Thoracic aorta (tissue), 2 donors: Measurements from ENCODE around the gene NWD2. TPM values are rescaled to one million over a fixed set of nuclear protein-coding genes. Genes with fewer than 3 reads are reported as not detected.

Source experiments
- ATAC-seq: fragments of 150-250 bp; one replicate; pipeline ENCODE4 v1.8.0; 2017; ENCODE audit warnings: low read depth; ENCODE audit not compliant: insufficient number of reproducible peaks, low FRiP score
- DNase-seq: peaks from one replicate; pipeline ENCODE4 v3.0.0-alpha.2; 2020; ENCODE audit warnings: low spot score
- H3K27ac ChIP-seq, 2 donors: fragments of 200-600 bp; sonication (generic); 1 replicate in 1 of 2; 2 replicates in 1 of 2; pipeline ENCODE4 v1.5.1; 2016; ENCODE audit warnings: mild to moderate bottlenecking in 2 of 2, moderate library complexity in 2 of 2
- H3K27me3 ChIP-seq: fragments of 200-600 bp; sonication (generic); replicated peaks from 2 replicates; pipeline ENCODE4 v1.6.0; 2016; ENCODE audit warnings: mild to moderate bottlenecking; ENCODE audit not compliant: insufficient read depth
- H3K36me3 ChIP-seq: fragments of 200-600 bp; sonication (generic); one replicate; pipeline ENCODE4 v1.5.1; 2016
- H3K4me1 ChIP-seq, 2 donors: fragments of 200-600 bp; sonication (generic); 1 replicate in 1 of 2; 2 replicates in 1 of 2; pipeline versions ENCODE4 v1.5.1 to v1.6.0; 2016; ENCODE audit warnings: low read depth in 2 of 2, mild to moderate bottlenecking in 1 of 2; ENCODE audit not compliant: control insufficient read depth in 1 of 2
- H3K4me3 ChIP-seq: fragments of 200-600 bp; sonication (generic); 2 replicates; pipeline ENCODE4 v1.5.1; 2016; ENCODE audit warnings: mild to moderate bottlenecking
- H3K9me3 ChIP-seq: fragments of 200-600 bp; sonication (generic); 2 replicates; pipeline ENCODE4 v1.5.1; 2016
- total RNA-seq, 2 donors: library from RNA; depleted of rRNA; stranded (reverse); fragments of >200 nt; gene quantifications; one replicate each; pipeline versions ENCODE4 v1.1.0 to v1.2.3, GENCODE V29; 2016
- TF ChIP-seq, protein P1 (sequence below): fragments of 200-600 bp; sonication (generic); IDR thresholded peaks from one replicate; pipeline ENCODE4 v1.5.1; 2019; ENCODE audit warnings: antibody characterized with exemption

Gene NWD2
- total RNA-seq, 2 donors from 2014 or later, result not detected

GRCh38 chr4:37299468-37299867 lies 54.9 kb downstream of the NWD2 start:
- Histone ChIP-seq H3K9me3 (no peaks in the 10 kb centered on the region), H3K4me3 (no peak overlapping the region), H3K27me3 (no peaks in the 10 kb centered on the region), H3K4me1 (no peaks in the 10 kb centered on the region), H3K27ac (no peak overlapping the region), H3K36me3 (no peaks in the 10 kb centered on the region)
- DNase-seq (no peak), ATAC-seq (no peak)
- TF ChIP-seq, protein P1, sequence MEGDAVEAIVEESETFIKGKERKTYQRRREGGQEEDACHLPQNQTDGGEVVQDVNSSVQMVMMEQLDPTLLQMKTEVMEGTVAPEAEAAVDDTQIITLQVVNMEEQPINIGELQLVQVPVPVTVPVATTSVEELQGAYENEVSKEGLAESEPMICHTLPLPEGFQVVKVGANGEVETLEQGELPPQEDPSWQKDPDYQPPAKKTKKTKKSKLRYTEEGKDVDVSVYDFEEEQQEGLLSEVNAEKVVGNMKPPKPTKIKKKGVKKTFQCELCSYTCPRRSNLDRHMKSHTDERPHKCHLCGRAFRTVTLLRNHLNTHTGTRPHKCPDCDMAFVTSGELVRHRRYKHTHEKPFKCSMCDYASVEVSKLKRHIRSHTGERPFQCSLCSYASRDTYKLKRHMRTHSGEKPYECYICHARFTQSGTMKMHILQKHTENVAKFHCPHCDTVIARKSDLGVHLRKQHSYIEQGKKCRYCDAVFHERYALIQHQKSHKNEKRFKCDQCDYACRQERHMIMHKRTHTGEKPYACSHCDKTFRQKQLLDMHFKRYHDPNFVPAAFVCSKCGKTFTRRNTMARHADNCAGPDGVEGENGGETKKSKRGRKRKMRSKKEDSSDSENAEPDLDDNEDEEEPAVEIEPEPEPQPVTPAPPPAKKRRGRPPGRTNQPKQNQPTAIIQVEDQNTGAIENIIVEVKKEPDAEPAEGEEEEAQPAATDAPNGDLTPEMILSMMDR, result no peak

- no peaks in the 10 kb centered on the region for H3K4me1 ChIP-seq
- DNase-seq (no peak), ATAC-seq (no peak)
- TF ChIP-seq, protein P1, result no peak
- H3K27ac ChIP-seq, result no peak overlapping the region
- H3K27me3 ChIP-seq, result no peaks in the 10 kb centered on the region
- no peaks in the 10 kb centered on the region for H3K36me3 ChIP-seq
- H3K4me3 ChIP-seq, result no peak overlapping the region
- no peaks in the 10 kb centered on the region for H3K9me3 ChIP-seq
Observed at GRCh38 chr4:37304612-37305011, 60.1 kb downstream of the NWD2 start.

- Histone ChIP-seq H3K4me3 (no peak overlapping the region), H3K4me1 (no peaks in the 10 kb centered on the region), H3K27ac (no peak overlapping the region), H3K36me3 (no peaks in the 10 kb centered on the region), H3K27me3 (no peaks in the 10 kb centered on the region), H3K9me3 (no peaks in the 10 kb centered on the region)
- no peak for DNase-seq
- TF ChIP-seq, protein P1, result no peak
- ATAC-seq, result no peak
Observed at GRCh38 chr4:37305984-37306383, 61.4 kb downstream of the NWD2 start.

- TF ChIP-seq, protein P1, result no peak
- Histone ChIP-seq H3K4me1 (no peaks in the 10 kb centered on the region), H3K4me3 (no peak overlapping the region), H3K36me3 (no peaks in the 10 kb centered on the region), H3K27ac (no peak overlapping the region), H3K9me3 (no peaks in the 10 kb centered on the region), H3K27me3 (no peaks in the 10 kb centered on the region)
- ATAC-seq (no peak), DNase-seq (no peak)
Observed at GRCh38 chr4:37317104-37317643, 72.6 kb downstream of the NWD2 start.

GRCh38 chr4:37320513-37321235 lies 76.1 kb downstream of the NWD2 start:
- no peaks in the 10 kb centered on the region for H3K36me3 ChIP-seq
- H3K4me3 ChIP-seq, result no peak overlapping the region
- DNase-seq, result no peak
- TF ChIP-seq, protein P1, result no peak
- no peaks in the 10 kb centered on the region for H3K4me1 ChIP-seq
- no peaks in the 10 kb centered on the region for H3K27me3 ChIP-seq
- no peaks in the 10 kb centered on the region for H3K9me3 ChIP-seq
- no peak overlapping the region for H3K27ac ChIP-seq
- ATAC-seq, result no peak
